ENCODE data around the gene MORF4L1. TPM values are rescaled to one million over a fixed set of nuclear protein-coding genes. Genes with fewer than 3 reads are reported as not detected.

Gene MORF4L1
- total RNA-seq, 1 experiment from 2014 or later = 360 TPM

DNA sequence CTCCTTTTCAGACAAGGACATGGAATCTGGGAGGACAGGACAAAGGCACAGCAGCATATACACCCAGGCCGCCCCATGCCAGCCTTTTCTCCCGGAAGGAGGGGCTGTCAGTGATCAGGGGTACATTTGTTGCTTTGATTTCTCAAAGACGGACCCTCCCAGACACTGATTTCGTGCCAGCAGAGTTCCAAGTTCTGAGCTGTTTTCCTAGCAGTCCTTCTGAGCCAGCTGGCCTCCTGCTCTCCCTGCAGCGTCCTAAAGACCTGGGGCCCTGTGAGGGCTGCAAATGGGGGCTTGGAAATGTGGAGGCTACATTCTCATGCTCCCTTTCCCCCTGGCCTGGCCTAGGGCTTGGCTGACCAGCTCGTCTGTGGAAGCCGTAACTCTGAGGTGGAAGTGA lies 49.8 kb downstream of the MORF4L1 start:
- Histone ChIP-seq H3K36me3 (ENCODE audit: control insufficient read depth, insufficient read depth, low read length) (peaks cover 5% of the 10 kb centered on the region), H3K4me1 (ENCODE audit: control insufficient read depth, insufficient read depth, low read length) (peaks cover 14% of the 10 kb centered on the region; the same call in 1 of the 2 replicates), H3K4me3 (ENCODE audit: low read depth in 2 of 2, low read length in 2 of 2) (no peak overlapping the region), H3K9me3 (ENCODE audit: control insufficient read depth, insufficient read depth, low read depth, low read length) (no peaks in the 10 kb centered on the region), H3K27me3 (ENCODE audit: control insufficient read depth, insufficient read depth, low read length) (no peaks in the 10 kb centered on the region), H3K27ac (ENCODE audit: low read length) (peak overlapping the region; percentile 45)
- intact Hi-C loops (cut with micrococcal nuclease; ENCODE audit: unreplicated experiment) (no loop called here), in situ Hi-C loops (cut with HindIII; ENCODE audit: low pct_unique_long_range_greater_than_20kb, low sequenced_read_pairs) (no loop called here)
- no TSS peak for BruUV-seq (replicated peaks)
- TF ChIP-seq, protein P1, sequence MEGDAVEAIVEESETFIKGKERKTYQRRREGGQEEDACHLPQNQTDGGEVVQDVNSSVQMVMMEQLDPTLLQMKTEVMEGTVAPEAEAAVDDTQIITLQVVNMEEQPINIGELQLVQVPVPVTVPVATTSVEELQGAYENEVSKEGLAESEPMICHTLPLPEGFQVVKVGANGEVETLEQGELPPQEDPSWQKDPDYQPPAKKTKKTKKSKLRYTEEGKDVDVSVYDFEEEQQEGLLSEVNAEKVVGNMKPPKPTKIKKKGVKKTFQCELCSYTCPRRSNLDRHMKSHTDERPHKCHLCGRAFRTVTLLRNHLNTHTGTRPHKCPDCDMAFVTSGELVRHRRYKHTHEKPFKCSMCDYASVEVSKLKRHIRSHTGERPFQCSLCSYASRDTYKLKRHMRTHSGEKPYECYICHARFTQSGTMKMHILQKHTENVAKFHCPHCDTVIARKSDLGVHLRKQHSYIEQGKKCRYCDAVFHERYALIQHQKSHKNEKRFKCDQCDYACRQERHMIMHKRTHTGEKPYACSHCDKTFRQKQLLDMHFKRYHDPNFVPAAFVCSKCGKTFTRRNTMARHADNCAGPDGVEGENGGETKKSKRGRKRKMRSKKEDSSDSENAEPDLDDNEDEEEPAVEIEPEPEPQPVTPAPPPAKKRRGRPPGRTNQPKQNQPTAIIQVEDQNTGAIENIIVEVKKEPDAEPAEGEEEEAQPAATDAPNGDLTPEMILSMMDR (IDR thresholded peaks at IDR 0.05) = no peak
- TF ChIP-seq POLR2AphosphoS5 (IDR thresholded peaks at IDR 0.05; ENCODE audit: low read depth, low read length) = no peak
- TF ChIP-seq SIN3A (IDR thresholded peaks at IDR 0.05; ENCODE audit: borderline replicate concordance, insufficient read depth, low read depth, low read length) = no peak
- TF ChIP-seq TCF7L2 (IDR thresholded peaks at IDR 0.05; ENCODE audit: low read depth, low read length) = no peak
- TF ChIP-seq, protein P2, sequence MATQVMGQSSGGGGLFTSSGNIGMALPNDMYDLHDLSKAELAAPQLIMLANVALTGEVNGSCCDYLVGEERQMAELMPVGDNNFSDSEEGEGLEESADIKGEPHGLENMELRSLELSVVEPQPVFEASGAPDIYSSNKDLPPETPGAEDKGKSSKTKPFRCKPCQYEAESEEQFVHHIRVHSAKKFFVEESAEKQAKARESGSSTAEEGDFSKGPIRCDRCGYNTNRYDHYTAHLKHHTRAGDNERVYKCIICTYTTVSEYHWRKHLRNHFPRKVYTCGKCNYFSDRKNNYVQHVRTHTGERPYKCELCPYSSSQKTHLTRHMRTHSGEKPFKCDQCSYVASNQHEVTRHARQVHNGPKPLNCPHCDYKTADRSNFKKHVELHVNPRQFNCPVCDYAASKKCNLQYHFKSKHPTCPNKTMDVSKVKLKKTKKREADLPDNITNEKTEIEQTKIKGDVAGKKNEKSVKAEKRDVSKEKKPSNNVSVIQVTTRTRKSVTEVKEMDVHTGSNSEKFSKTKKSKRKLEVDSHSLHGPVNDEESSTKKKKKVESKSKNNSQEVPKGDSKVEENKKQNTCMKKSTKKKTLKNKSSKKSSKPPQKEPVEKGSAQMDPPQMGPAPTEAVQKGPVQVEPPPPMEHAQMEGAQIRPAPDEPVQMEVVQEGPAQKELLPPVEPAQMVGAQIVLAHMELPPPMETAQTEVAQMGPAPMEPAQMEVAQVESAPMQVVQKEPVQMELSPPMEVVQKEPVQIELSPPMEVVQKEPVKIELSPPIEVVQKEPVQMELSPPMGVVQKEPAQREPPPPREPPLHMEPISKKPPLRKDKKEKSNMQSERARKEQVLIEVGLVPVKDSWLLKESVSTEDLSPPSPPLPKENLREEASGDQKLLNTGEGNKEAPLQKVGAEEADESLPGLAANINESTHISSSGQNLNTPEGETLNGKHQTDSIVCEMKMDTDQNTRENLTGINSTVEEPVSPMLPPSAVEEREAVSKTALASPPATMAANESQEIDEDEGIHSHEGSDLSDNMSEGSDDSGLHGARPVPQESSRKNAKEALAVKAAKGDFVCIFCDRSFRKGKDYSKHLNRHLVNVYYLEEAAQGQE (IDR thresholded peaks at IDR 0.05; ENCODE audit: insufficient read depth in 1 of 2, low read depth in 2 of 2, low read length in 1 of 2) = no peak
- DNase-seq (ENCODE audit: low read depth, low spot score) (no peak), ATAC-seq (no peak)
- POLR2A ChIA-PET = no interaction called here
- CTCF ChIA-PET = no interaction called here

DNA sequence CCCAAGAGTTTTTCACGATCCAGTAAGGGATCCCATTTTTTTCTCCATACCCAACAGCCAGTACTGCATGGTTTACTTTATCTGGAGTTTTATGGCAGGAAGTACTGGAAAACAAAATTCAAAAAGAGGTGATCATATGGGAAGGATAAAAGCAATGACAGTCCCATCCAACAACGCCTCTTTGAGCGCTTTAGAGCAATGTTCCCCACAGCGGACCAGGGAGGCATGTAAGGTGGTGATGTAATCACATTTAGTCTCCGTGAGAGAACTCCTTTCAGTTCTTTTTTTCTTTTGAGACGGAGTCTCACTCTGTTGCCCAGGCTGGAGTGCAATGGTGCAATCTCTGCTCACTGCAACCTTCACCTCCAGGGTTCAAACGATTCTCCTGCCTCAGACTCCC lies 50.3 kb downstream of the MORF4L1 start:
- DNase-seq (ENCODE audit: low read depth, low spot score) = no peak
- ChIA-PET CTCF (no interaction called here), POLR2A (no interaction called here)
- in situ Hi-C loops (cut with HindIII; ENCODE audit: low pct_unique_long_range_greater_than_20kb, low sequenced_read_pairs) (no loop called here), intact Hi-C loops (cut with micrococcal nuclease; ENCODE audit: unreplicated experiment) (no loop called here)
- Histone ChIP-seq H3K9me3 (ENCODE audit: control insufficient read depth, insufficient read depth, low read depth, low read length) (no peaks in the 10 kb centered on the region), H3K27me3 (ENCODE audit: control insufficient read depth, insufficient read depth, low read length) (no peaks in the 10 kb centered on the region), H3K27ac (ENCODE audit: low read length) (peak overlapping the region; percentile 45), H3K4me3 (ENCODE audit: low read depth in 2 of 2, low read length in 2 of 2) (no peak overlapping the region), H3K36me3 (ENCODE audit: control insufficient read depth, insufficient read depth, low read length) (peaks cover 5% of the 10 kb centered on the region), H3K4me1 (ENCODE audit: control insufficient read depth, insufficient read depth, low read length) (peaks cover 18% of the 10 kb centered on the region; the same call in 1 of the 2 replicates)
- ATAC-seq = no peak
- no peak for TF ChIP-seq SIN3A (IDR thresholded peaks at IDR 0.05; ENCODE audit: borderline replicate concordance, insufficient read depth, low read depth, low read length)
- no peak for TF ChIP-seq POLR2AphosphoS5 (IDR thresholded peaks at IDR 0.05; ENCODE audit: low read depth, low read length)
- no peak for TF ChIP-seq TCF7L2 (IDR thresholded peaks at IDR 0.05; ENCODE audit: low read depth, low read length)
- TF ChIP-seq, protein P1 (IDR thresholded peaks at IDR 0.05) = no peak
- TF ChIP-seq, protein P2 (IDR thresholded peaks at IDR 0.05; ENCODE audit: insufficient read depth in 1 of 2, low read depth in 2 of 2, low read length in 1 of 2) = no peak
- BruUV-seq (replicated peaks) = no TSS peak

Data from Panc1 (cell line).